SW480 (cell line): ENCODE measurements around the gene IFT27.

Source experiments
- DNase-seq: peaks from one replicate; pipeline ENCODE4 v3.0.0-alpha.2; 2016; ENCODE audit warnings: low spot score

The IFT27 gene, protein sequence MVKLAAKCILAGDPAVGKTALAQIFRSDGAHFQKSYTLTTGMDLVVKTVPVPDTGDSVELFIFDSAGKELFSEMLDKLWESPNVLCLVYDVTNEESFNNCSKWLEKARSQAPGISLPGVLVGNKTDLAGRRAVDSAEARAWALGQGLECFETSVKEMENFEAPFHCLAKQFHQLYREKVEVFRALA

DNA sequence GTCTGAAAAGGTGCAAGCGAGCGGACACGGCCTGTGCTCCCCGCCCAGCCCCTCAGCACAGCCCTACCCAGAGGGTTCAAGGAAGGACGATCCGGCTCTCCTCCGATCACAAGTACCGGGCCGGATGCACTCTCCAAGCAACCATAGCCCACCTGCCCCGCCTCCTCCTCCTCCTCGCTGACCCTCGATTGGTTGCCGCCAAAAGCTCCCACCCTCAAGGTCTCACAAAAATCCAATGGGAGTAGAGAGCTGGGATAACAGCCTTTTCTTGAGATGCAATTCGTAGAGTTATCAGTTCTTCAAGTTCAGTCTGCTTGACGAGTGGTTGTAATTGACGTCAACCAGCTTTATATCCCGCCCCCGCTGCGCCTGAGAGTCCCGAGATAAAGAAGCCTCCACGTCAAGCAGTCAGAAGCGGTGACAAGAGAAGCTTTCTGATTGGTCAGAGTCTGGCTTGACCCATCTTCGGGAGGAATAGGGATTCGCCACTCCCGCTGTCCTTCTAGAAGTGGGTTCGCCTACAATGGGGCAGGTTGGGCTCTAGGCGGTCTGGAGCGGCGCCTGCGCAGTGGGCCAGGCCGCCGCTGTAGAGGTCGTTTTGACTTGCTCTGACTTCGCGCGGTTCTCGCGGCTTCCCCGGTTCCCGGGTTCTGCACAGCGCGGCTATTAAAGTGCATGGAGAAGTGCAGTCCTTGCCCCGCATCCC, at the start of gene IFT27:
Gene IFT27 (minus strand): TSS at position 156 of the 706 bp plus-strand sequence. CDS start 412 bp downstream, outside the sequence.
- peak; percentile 100 for DNase-seq

DNA sequence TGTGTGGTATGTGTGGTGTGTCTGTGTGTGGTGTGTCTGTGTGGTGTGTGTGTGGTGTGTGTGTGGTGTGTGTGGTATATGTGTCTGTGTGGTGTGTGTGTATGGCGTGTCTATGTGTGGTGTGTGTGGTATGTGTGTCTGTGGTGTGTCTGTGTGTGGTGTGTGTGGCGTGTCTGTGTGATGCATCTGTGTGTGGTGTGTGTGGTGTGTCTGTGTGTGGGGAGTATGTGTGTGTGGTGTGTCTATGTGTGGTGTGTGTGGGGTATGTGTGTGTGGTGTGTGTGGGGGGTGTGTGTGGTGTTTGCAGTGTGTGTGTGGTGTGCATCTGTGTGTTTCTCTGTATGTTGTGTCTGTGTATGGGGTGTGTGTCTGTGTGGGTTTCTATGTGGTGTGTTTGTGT, 48.7 kb upstream of the IFT27 start:
- no peak for DNase-seq

DNA sequence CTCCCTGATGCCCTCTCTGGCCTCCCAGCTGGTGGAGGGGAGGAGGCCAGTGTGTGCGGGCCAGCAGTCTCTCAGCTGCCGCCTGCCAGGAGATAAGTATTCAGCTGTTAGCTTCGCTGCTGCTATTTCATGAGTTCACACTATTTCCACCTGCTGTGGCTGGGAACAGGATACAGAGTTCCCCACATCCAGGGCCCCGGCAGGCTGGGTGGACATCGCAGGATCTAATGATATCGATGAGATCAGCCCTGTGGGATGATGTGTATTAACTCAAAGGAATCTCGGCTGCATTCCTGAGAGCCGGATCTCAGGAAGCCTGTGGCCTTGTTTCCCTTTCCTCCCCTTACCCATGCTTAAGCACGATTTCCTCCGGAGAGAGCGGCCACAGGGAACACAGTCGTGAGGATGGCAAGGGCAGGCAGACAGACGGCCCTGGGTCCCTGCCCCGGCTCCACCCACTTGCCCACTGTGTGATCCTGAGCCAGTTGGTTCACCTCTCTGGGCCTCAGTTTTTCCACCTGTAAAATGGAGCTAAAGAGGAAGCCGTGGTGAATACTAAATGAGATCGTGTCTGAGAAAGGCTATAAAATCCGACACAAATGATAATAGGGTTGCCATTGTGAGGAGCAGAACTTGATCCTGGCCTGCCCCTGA, 47.4 kb upstream of the IFT27 start:
- DNase-seq: no peak

DNA sequence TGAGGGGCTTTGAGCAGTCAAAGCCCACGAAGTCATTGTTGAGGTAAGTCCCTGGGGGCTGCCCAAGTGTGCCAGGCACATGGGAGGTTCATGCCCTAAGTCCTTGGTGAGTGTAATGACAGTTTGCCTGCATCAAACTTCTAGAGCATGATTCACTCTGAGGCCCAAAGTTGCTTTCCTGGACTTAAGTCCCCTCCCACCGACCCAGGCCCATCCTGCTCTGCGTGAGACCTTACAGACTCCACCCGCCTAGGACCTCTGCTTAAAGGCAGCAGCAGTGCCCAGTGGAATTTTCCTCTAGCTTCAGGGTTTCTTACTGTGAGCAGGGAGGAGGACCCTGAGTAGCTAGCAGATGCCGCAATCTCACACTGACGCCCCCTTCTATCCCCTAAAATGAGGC, 46.7 kb upstream of the IFT27 start:
- DNase-seq: no peak

DNA sequence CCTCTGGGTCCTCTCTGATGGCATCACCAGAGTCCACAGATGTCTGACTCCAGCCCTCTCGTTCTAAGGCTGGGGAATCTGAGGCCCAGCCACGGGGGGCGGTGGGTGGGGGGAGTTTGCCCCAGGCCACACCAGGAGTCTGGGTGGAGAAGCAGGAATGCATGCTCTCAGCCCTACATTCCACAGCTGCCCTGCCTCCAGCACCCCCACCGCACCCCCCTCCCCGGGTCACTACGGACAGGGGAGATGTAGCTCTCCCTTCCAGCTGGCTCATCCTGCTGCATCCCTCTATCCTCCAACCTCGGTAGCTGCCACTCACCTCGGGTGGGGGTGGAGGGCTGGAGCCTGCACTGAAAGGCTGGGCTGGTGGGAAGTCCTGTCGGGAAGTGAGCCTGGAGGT, 43.2 kb upstream of the IFT27 start:
- DNase-seq: no peak

DNA sequence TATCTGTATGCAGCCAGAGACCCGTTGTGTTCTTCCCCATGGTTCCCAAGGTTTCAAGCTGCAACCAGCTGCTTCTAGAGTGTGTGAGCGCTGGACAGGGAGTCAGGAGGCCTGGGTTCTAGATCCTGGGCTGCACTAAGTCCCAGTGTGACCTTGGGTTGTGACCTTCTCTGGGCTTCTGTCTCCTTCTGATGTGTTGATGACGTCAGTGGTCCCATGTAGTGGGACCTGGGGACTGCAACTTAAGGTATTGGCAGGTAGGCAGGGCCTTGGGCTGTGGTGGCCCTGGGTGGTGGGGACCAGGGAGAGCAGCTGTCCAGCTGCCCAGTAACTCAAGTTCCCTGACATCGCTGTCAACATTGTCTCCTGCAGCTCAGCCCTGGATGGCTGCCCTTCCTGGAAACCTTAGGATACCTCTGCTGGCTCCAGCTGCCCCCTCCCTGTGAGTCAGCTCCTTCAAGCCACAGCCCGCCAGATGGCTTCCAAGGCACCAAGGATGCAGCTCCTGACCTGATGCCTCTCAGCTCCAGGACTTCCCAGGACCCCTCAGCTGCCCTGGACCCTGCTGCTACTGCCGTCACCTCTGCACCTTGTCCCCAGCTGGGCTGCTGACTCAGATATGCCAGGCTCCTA, 42.2 kb upstream of the IFT27 start:
- DNase-seq: no peak

DNA sequence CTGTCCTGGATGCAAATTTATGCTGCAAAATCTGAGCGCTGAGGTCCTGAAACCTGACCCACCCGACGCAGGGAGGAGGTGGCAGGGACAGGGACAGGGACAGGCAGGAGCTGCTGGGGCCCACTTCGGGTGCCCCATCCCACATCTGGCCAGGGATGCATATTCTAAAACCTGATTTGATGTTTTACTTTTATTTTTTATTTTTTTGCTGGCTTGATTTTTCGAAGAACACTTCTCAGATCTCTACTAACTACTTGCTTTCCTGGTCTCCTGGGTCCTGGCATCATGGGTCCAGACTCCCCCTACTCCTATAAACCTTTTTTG, 41.6 kb upstream of the IFT27 start:
- DNase-seq: no peak

DNA sequence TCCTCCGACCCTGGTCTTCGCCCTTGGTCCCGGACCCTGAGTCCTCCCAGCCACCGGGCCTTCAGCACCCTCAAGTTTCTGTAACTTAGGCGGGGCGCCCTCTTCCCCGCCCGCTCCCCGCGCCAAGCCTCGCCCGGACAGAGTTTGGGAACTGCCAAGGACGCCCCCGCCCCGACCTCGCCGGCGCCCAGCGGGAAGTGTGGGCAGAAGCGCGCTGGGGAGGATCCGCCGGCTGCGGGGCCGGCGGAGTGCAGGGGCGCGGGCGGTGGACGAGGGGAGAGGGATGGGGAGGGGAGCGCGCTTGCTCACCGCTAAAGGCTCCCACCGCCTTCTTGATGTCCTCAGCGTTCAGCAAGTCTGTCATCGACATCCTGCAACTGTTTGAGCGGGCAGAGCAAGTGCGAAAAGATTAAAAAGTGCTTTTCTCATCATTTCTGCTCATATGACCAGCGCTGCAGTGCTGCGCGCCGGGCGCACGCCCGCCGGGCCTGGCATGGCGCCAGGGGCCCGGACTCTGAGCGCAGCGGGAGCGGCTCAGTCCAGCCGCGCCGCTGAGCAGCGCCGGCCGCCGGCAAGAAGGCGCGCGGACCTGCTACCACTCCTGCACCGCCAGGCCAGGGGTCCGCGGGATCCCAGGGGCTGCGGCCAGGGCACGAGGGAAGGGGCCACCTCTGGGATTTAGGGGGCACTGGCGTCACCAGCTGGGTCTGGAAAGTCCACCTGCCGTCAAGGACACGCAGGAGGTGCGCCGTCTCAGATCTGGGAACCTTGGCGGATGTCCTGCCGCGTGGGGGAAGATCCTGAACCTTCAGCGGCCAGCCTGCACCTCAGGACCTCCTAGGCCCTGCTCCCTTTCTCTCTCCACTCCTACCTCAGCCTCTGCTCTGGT, 41.0 kb upstream of the IFT27 start, which contains the start of gene PVALB:
Gene PVALB (minus strand): TSS at position 400 of the 889 bp plus-strand sequence. CDS start 30 bp downstream, at position 370.
- DNase-seq: no peak

DNA sequence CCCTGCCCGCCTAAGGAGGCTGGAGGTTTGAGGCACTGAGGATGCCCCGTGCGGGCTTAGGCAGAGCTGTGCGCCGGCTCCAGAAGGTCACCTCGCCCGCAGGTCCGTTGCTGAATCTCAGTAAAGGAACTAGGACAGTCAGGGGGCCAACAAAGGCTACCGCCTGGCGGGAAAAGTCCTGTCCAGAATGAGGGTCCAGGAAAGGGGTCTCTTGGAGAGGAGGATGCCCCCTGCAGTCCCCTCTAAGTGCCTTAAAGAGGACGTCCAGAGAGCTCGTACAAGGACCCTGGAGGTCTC, 40.4 kb upstream of the IFT27 start:
- no peak for DNase-seq

DNA sequence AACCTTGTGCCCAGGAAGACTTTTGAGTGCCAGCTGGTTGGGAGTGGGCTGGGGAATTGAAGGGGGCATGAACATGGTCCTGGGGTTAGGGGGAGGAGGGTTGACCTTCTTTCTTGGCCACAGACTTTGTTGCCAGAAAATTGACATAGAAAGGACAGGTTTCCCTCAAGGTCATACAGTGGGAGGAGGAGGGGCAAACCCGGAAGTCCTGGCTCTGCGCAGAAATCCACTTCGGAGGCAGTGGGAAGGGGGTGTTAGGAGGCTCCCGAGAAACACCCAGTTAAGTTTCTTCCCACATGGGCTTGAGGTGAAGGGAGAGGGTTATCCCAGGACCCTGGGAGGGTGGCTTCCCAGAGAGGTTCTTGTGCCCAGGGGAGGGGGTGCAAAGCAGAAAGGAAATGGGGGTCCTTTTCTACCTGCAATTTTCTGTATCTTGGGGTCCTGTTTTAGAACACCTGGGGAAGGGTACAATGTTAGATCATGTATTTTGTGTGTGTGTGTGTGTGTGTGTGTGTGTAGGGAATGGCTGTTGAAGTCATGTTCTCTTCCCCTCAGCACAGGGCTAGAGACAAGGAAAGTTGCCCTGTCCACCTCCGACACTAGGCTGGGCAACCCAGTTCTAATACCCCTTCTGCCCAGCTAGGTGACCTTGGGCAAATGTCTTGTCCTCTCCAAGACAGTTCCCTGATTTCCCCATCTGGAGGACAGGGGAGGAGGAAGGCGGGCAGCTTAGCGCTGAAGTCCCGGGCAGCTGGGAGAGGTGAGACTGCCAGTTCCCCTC, 39.8 kb upstream of the IFT27 start:
- no peak for DNase-seq

DNA sequence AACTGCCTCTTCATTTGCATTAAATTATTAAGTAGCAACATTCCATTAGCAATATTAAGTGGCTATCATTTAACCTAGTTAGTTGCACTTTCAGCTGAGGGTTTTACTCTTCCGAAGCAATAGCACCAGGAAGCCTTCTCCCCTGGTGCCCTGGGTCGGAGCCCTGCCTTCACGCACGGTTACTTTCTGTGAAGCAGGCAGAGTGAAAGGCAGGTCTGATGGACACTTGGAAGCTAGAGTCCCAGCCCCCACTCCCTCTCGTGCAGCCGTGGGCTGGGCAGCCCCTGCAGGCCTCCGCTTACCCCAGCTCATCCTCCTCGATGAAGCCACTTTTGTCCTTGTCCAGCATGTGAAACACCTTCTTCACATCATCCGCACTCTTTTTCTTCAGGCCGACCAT, 38.9 kb upstream of the IFT27 start:
- no peak for DNase-seq

DNA sequence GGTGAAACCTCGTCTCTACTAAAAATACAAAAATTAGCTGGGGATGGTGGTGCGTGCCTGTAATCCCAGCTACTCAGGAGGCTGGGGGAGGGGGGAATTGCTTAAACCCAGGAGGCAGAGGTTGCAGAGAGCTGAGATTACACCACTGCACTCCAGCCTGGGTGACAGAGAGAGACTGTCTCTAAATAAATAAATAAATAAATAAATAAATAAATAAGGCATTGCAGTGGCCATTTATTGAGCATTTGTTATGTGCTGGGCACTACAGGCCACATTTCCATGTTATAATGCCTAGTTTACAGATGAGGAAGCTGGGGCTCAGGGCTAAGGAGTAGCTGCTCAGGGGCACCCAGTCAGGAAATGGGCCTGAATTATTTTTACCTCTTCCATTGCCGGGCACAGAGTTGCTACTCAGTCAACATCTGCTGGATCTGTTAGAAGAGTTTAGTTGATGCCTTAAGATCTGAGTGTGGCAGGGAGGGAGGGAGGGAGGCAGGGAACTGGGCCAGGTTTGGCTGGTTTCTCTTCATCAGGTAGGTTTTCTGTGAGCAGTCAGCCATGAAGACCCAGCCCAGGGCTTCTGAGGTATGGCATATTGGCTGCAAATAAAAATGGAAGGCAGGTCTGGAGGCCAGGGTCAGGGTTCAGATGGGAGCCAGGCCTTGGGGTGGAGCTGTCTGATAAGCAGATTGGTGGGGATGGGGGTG, 35.3 kb upstream of the IFT27 start:
- no peak for DNase-seq

DNA sequence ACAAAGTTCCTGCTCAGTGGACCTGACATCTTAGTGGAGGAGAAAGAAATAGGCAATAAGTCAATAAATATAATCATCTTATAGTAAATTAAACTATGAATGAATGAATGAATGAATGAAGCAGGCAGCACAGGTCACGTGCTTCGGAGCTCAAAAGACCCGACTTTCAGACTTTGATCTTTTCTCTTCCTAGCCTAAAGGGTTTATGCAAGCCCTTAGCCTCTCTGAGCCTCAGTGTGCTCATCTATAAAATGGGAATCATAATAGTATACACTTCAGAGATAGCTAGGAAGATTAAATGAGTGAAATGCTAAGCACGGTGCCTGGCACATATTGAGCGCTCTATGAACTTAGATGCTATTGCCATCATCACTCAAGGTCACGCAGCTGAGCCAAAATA, 33.4 kb upstream of the IFT27 start:
- DNase-seq: no peak

DNA sequence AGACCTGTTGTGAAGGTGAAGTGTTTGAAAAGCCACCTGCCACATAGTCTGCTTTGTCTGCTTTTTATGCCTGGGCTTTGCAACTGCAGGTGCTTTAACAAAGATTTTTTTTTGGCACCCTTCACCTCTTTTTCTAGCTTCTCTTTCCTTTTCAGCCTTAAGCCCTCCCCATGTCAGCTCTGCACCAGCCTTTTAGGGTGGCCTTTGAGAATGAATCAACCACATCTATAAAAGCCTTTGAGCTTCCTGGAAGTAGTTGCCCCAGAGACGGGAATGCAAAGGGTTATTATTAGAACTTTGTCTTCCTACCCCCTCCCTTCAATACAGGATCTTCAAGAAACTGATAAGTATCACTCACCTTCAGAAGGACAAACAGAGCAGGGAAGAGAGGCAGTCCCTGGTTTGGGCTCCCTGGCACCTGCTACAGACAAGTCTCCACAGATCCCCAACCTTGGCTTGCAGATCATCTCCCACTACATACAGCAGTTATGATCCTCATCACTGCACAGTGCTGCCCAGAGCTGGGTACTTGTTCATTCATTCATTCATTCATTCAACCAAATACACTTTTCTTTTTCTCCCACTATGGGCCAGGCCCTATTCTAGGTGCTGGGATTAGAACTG, 32.9 kb upstream of the IFT27 start:
- no peak for DNase-seq

DNA sequence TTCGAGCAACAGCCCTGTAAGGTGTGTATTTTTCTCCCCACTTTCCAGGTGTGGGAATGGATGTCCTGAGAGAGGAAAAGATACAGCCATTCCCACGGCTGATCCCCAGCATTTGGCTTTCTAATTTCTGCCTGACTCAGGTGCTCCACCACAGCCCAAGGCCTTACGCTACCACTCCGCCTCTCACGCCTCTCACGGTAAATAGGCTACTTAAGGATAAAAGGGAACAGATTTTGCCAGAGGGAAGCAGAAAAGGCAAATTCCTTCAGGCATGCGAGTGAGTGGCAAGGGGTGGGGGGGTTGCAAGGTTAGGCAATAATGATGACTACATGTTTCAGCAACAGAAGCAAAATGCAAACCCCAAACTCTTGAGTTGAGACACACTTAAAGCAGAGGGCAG, 31.7 kb upstream of the IFT27 start:
- no peak for DNase-seq

DNA sequence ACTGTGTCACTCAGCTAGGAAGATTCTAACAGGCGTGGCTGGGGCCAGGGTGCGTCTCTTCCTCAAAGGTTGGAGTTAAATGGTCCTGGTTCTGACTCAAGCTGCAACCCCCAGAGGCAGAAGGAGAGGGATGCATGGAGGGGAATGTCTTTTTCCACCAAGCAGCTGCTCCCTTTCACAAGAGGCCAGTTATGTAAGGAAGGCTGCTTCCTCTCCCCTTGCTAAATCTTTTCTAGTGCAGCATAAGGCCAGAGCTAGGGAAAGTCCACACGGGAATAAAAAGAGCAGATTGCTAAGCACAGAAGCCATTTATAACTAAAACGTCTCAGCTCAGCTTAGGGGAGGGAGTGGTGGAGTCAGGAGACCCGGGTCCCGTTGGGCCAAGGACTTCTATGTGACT, 30.9 kb upstream of the IFT27 start:
- DNase-seq: no peak

DNA sequence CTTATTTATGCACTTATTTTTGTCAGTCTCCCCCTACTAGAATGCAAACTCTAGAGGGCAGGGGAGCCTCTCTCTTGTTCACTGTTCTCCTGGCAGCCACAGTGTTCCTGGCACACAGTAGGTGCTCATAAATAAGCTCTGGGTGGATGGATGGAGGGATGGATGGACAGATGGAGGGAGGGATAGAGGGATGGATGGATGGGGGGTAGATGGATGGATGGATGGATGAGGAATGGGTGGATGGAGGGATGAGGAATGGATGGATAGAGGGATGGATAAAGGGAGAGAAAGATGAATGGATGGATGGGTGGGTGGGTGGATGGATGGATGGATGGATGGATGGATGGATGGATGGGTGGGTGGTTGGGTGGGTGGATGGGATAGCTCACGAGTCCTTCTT, 27.4 kb upstream of the IFT27 start:
- no peak for DNase-seq

DNA sequence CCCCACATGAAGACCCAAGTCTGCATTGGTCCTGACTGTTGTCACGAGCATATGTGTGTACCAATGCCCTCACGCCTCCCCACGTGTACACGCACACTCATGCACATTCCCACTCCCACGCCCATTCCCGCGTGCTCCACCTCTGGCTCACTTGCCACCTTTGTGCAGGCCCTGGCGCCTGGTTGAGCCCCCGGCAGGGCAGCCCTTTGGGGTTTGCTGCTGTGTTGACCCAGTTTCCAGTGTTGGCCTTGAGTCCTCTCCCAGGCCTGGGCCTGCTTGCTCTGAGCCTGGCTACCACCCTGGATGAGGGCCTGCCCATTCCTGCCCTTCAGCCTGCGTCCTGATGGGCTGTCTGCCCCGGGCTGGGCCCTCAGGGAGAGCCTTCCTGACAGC, 22.8 kb upstream of the IFT27 start:
- DNase-seq: no peak

DNA sequence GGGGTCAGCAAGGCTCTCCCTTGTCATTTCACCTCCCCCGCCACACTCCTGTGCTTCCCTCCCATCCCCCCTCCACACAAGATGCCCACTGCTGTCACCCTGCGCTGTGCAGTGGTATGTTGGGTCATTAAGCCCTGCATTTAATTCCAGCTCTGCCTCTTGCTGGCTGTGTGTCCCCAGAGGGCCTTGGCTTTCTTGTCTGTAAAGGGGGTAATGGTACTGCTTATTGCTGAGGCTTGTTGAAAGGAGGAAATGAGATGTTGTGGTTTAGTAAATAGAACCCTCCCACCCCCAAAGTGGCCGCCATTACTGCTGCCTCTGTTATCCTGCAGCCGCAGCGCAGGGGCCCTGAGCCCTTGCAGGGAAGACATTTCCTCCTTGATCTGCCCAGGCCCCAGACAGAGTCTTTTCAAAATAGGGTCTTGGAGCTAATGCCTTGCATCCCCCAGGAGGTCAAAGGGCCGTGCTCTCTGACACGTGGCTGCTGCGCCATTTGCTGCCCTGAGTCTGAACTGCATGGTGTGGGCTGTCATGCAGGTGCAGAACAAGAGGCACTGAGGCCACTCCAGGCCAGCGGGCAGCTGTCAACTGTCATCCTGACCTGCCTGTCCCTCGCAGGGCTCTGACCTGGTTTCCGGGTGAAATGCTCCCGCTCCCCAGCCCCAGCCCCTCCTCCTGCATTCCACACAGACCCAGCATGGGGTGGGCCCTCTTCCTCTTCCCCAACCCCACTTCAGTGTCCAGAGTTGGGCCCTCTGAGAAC, 22.2 kb upstream of the IFT27 start:
- no peak for DNase-seq

DNA sequence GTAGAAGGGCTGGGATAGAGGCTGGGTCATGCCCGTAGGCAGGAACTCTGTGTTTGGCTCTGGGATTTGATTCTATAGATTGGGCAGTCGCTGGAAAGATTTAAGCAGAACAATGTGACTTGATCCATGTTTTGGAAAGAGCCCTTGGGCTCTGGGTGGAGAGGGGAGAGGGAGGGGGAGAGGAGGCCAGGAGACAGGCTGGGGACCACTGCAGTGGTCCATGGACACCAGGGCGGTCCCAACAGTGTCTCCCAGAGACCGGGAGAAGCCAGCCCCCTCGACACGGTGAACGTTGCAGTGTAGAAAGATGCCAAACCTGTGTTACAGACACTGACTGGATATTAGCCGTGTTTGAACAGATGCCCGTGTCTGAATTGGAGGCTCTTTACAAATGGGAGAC, 21.5 kb upstream of the IFT27 start:
- DNase-seq: no peak
